Right lobe of liver (tissue), 6 donors: ENCODE results near the gene PRR29. TPM values are rescaled to one million over a fixed set of nuclear protein-coding genes. Genes with fewer than 3 reads are reported as not detected.
A peak's percentile ranks its signal among the peaks of the same experiment; 100 is the strongest.
"Not testable (repeated sequence)": the region's sequence is repeated elsewhere in the genome, so short reads cannot be mapped to it uniquely, and the experiment has no call there.

ENCODE experiments used
- ATAC-seq, 4 donors: fragments of 200-7000 bp; cut with Tn5 transposase; one replicate each; pipeline ENCODE4 v1.9.1; 2020; ENCODE audit warnings: mild to moderate bottlenecking in 4 of 4, moderate library complexity in 4 of 4
- DNase-seq, 3 donors: peaks; one replicate each; pipeline ENCODE4 v3.0.0-alpha.2; 2020
- H3K27ac ChIP-seq, 3 donors: fragments of 200-600 bp; one replicate each; pipeline ENCODE4 v1.8.0; 2022
- H3K27me3 ChIP-seq, 2 donors: fragments of 200-600 bp; one replicate each; pipeline ENCODE4 v1.8.0; 2022
- H3K36me3 ChIP-seq, 4 donors: fragments of 200-600 bp; sonication (generic) in 1 of 4; one replicate each; pipeline versions ENCODE4 v1.5.1 to v1.8.0; 2017 to 2022; ENCODE audit warnings: control low read depth in 1 of 4
- H3K4me1 ChIP-seq, 4 donors: fragments of 200-600 bp; sonication (generic) in 1 of 4; one replicate each; pipeline versions ENCODE4 v1.5.1 to v1.8.0; 2017 to 2022; ENCODE audit warnings: control low read depth in 1 of 4
- H3K4me3 ChIP-seq, 3 donors: fragments of 200-600 bp; one replicate each; pipeline ENCODE4 v1.8.0; 2022
- H3K9me3 ChIP-seq, 4 donors: fragments of 200-600 bp; sonication (generic) in 1 of 4; one replicate each; pipeline versions ENCODE4 v1.5.1 to v1.8.0; 2017 to 2022; ENCODE audit warnings: control low read depth in 1 of 4
- CTCF ChIP-seq, 4 donors: fragments of 200-600 bp in 3 of 4; fragments of 450-650 bp in 1 of 4; IDR thresholded peaks; one replicate each; pipeline versions ENCODE4 v1.5.1 to v1.8.0; 2016 to 2022; ENCODE audit warnings: antibody characterized with exemption in 4 of 4, mild to moderate bottlenecking in 2 of 4
- POLR2A ChIP-seq: fragments of 450-650 bp; IDR thresholded peaks from one replicate; pipeline ENCODE4 v1.6.1; 2017; ENCODE audit warnings: antibody characterized with exemption, mild to moderate bottlenecking
- WGBS: methylation state at CpG from one replicate; pipeline ENCODE4 v1.1.6; 2018; ENCODE audit warnings: low coverage, low lambda C conversion rate; ENCODE audit not compliant: insufficient coverage; ENCODE audit errors: missing lambda C conversion rate; 5-methylcytosine and 5-hydroxymethylcytosine counted together
- intact Hi-C, 2 donors: fragments of 100-400 bp; cut with DNase I; formaldehyde crosslinking; loops; one replicate each; pipeline versions ENCODE4 v1.11.2 to v1.14.1; 2022
- total RNA-seq, 6 experiments: library from RNA; depleted of rRNA in 2 of 6; stranded (reverse); fragments of >200 nt in 2 of 6; fragmentation: NEBNext Ultra II Directional in 3 of 6; extraction: Animal tissue kit (Norgen Biotek cat#: 25700) in 3 of 6; gene quantifications; one replicate each; pipeline versions ENCODE4 v1.1.0 to v1.2.4, GENCODE V29; 2016 to 2023
- donor health status: DM: no; HTN: yes; CAD: no.
- donor health status: DM: no; HTN: no; CAD: no.
- donor health status: DM: no; HTN: no; CAD: no.
- donor health status: DM: no; HTN: yes; CAD: no.
- donor health status: DM: no; HTN: yes; CAD: no.

The PRR29 gene
- total RNA-seq, 6 experiments from 2014 or later, result 0.07 to 0.33 (median 0.12) TPM; not detected in 3

- no peak overlapping the region for H3K4me3 ChIP-seq
- H3K27ac ChIP-seq, result no peak overlapping the region
- intact Hi-C loops, result loop anchor here in 1 of 2 donors (10.0 kb wide), 1 partner anchor 60 kb away; no protein-coding TSS in a partner anchor
Measured at GRCh38 chr17:64004903-64005733, 7.0 kb downstream of the PRR29 start.

GRCh38 chr17:64005734-64006167 is 7.6 kb downstream of the PRR29 start:
- H3K36me3 ChIP-seq, result no peaks in the 10 kb centered on the region
- DNase-seq (peak in 2 of 3 donors; percentile 67 to 73), ATAC-seq (peak; percentile 52 to 67 (median 56))
- no peaks in the 10 kb centered on the region for H3K9me3 ChIP-seq
- intact Hi-C loops, result loop anchor here in 1 of 2 donors (10.0 kb wide), 1 partner anchor 61 kb away; no protein-coding TSS in a partner anchor
- 9% methylated on average over 4 of the region's 6 CpGs for WGBS
- no peaks in the 10 kb centered on the region for H3K27me3 ChIP-seq
- peaks cover 0 to 3% (median 0%) of the 10 kb centered on the region in 4 donors for H3K4me1 ChIP-seq
- TF ChIP-seq CTCF (IDR thresholded peaks at IDR 0.05) (no peak), POLR2A (no peak)
- no peak overlapping the region for H3K4me3 ChIP-seq
- H3K27ac ChIP-seq, result no peak overlapping the region

More at GRCh38 chr17:64004903-64005733, 7.0 kb downstream of the PRR29 start:
- no peaks in the 10 kb centered on the region for H3K9me3 ChIP-seq
- H3K4me1 ChIP-seq, result peaks cover 0 to 3% (median 0%) of the 10 kb centered on the region in 4 donors
- no peaks in the 10 kb centered on the region for H3K27me3 ChIP-seq
- ATAC-seq, result no peak
- H3K36me3 ChIP-seq, result no peaks in the 10 kb centered on the region
- 0% methylated on average over 1 of the region's 19 CpGs for WGBS
- DNase-seq, result peak in 1 of 3 donors; percentile 39
- TF ChIP-seq POLR2A, result no peak
- no peak for TF ChIP-seq CTCF (IDR thresholded peaks at IDR 0.05)

GRCh38 chr17:64006361-64007088 is 8.4 kb downstream of the PRR29 start:
- intact Hi-C loops, result loop anchor here in 1 of 2 donors (10.0 kb wide), 1 partner anchor 62 kb away; no protein-coding TSS in a partner anchor
- Histone ChIP-seq H3K4me1 (peaks cover 0 to 3% (median 0%) of the 10 kb centered on the region in 4 donors), H3K9me3 (no peaks in the 10 kb centered on the region), H3K4me3 (no peak overlapping the region), H3K27ac (no peak overlapping the region), H3K36me3 (no peaks in the 10 kb centered on the region), H3K27me3 (no peaks in the 10 kb centered on the region)
- peak in 1 of 3 donors; percentile 48 for DNase-seq
- WGBS, result no CpG with 5 or more reads among the region's 13 CpGs
- ATAC-seq, result peak; percentile 53 to 67 (median 60)
- TF ChIP-seq CTCF (IDR thresholded peaks at IDR 0.05) (no peak), POLR2A (peak; percentile 13)

- 80% methylated on average over 4 of the region's 5 CpGs for WGBS
- H3K4me1 ChIP-seq, H3K27me3 ChIP-seq, ATAC-seq, H3K4me3 ChIP-seq, H3K27ac ChIP-seq, H3K36me3 ChIP-seq, H3K9me3 ChIP-seq: not testable (repeated sequence)
- intact Hi-C loops, result loop anchor here in 1 of 2 donors (10.0 kb wide), 1 partner anchor 62 kb away; no protein-coding TSS in a partner anchor
- DNase-seq, result peak in 1 of 3 donors; percentile 33
Measured at GRCh38 chr17:64007089-64007837, 9.1 kb downstream of the PRR29 start.
